Measurements from ENCODE around the gene PCDHA1. TPM values are rescaled to one million over a fixed set of nuclear protein-coding genes. Genes with fewer than 3 reads are reported as not detected.
"Not testable (repeated sequence)": the region's sequence is repeated elsewhere in the genome, so short reads cannot be mapped to it uniquely, and the experiment has no call there.

PCDHA1 gene
- total RNA-seq, 3 donors from 2014 or later = 0.32 TPM; not detected in 2

DNA sequence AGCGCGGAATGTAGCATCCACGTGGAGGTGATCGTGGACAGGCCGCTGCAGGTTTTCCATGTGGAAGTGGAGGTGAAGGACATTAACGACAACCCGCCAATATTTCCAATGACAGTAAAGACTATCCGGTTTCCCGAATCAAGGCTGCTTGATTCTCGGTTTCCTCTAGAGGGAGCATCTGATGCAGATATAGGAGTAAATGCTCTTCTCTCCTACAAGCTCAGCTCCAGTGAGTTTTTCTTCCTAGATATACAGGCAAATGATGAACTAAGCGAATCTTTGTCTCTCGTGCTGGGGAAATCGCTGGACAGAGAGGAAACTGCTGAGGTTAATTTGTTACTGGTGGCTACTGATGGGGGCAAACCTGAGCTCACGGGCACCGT, 9.3 kb downstream of the PCDHA1 start:
- intact Hi-C loops (cut with DNase I, micrococcal nuclease) = no loop called here
- Histone ChIP-seq H3K9me3 (peaks cover 55% of the 10 kb centered on the region), H3K4me1 (ENCODE audit: low read depth) (no peaks in the 10 kb centered on the region), H3K36me3 (ENCODE audit: low read depth) (no peaks in the 10 kb centered on the region), H3K4me3 (no peak overlapping the region)
- TF ChIP-seq, protein P1, sequence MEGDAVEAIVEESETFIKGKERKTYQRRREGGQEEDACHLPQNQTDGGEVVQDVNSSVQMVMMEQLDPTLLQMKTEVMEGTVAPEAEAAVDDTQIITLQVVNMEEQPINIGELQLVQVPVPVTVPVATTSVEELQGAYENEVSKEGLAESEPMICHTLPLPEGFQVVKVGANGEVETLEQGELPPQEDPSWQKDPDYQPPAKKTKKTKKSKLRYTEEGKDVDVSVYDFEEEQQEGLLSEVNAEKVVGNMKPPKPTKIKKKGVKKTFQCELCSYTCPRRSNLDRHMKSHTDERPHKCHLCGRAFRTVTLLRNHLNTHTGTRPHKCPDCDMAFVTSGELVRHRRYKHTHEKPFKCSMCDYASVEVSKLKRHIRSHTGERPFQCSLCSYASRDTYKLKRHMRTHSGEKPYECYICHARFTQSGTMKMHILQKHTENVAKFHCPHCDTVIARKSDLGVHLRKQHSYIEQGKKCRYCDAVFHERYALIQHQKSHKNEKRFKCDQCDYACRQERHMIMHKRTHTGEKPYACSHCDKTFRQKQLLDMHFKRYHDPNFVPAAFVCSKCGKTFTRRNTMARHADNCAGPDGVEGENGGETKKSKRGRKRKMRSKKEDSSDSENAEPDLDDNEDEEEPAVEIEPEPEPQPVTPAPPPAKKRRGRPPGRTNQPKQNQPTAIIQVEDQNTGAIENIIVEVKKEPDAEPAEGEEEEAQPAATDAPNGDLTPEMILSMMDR (IDR thresholded peaks at IDR 0.05) = no peak
- ATAC-seq (no peak), DNase-seq (no peak)

- H3K36me3 ChIP-seq (ENCODE audit: low read depth); H3K4me1 ChIP-seq (ENCODE audit: low read depth); ATAC-seq; H3K4me3 ChIP-seq; DNase-seq; intact Hi-C loops (cut with DNase I, micrococcal nuclease): not testable (repeated sequence)
- H3K9me3 ChIP-seq = peaks cover 61% of the 10 kb centered on the region
These were observed 10.3 kb downstream of the PCDHA1 start for GRCh38 chr5:140796072-140796717.

DNA sequence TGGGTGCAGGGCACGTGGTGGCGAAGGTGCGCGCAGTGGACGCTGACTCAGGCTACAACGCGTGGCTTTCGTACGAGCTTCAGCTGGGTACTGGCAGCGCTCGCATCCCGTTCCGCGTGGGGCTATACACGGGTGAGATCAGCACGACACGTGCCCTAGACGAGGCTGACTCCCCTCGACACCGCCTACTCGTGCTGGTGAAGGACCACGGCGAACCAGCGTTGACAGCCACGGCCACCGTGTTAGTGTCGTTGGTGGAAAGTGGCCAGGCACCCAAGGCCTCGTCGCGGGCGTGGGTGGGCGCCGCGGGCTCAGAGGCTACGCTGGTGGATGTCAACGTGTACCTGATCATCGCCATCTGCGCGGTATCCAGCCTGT, 10.8 kb downstream of the PCDHA1 start:
- TF ChIP-seq, protein P1 (IDR thresholded peaks at IDR 0.05) = no peak
- H3K4me3 ChIP-seq = no peak overlapping the region
- peaks cover 66% of the 10 kb centered on the region for H3K9me3 ChIP-seq
- H3K36me3 ChIP-seq (ENCODE audit: low read depth) = no peaks in the 10 kb centered on the region
- intact Hi-C loops (cut with DNase I, micrococcal nuclease) = no loop called here
- peak in 1 of 3 donors; percentile 37 for DNase-seq
- no peak for ATAC-seq
- no peaks in the 10 kb centered on the region for H3K4me1 ChIP-seq (ENCODE audit: low read depth)

GRCh38 chr5:140800816-140801493, 15.0 kb downstream of the PCDHA1 start, which contains the start of gene PCDHA3:
Gene PCDHA3 (plus strand): TSS chr5:140801057.
- no peak within 1 kb of the TSS for H3K4me3 ChIP-seq
- intact Hi-C loops (cut with DNase I, micrococcal nuclease) = no loop called here
- TF ChIP-seq, protein P1 (IDR thresholded peaks at IDR 0.05) = no peak
- no peak for ATAC-seq
- no peak for DNase-seq
- no peaks in the 10 kb centered on the region for H3K4me1 ChIP-seq (ENCODE audit: low read depth)
- peaks cover 59% of the 10 kb centered on the region for H3K9me3 ChIP-seq
- no peaks in the 10 kb centered on the region for H3K36me3 ChIP-seq (ENCODE audit: low read depth)

GRCh38 chr5:140801494-140801841, 15.5 kb downstream of the PCDHA1 start:
- Histone ChIP-seq H3K36me3 (ENCODE audit: low read depth) (no peaks in the 10 kb centered on the region), H3K4me1 (ENCODE audit: low read depth) (no peaks in the 10 kb centered on the region), H3K4me3 (no peak overlapping the region), H3K9me3 (peaks cover 56% of the 10 kb centered on the region)
- intact Hi-C loops (cut with DNase I, micrococcal nuclease) = no loop called here
- ATAC-seq (no peak), DNase-seq (no peak)
- TF ChIP-seq, protein P1 (IDR thresholded peaks at IDR 0.05) = no peak

- DNase-seq; intact Hi-C loops (cut with DNase I, micrococcal nuclease); ATAC-seq; H3K4me1 ChIP-seq (ENCODE audit: low read depth); H3K36me3 ChIP-seq (ENCODE audit: low read depth); H3K4me3 ChIP-seq: not testable (repeated sequence)
- H3K9me3 ChIP-seq = peaks cover 53% of the 10 kb centered on the region
These were observed 16.4 kb downstream of the PCDHA1 start for GRCh38 chr5:140802381-140802780.
